ENCODE data around the gene DSPP.

GRCh38 chr4:87592124-87592523 lies 16.2 kb upstream of the DSPP start:
- TF ChIP-seq, protein P1, sequence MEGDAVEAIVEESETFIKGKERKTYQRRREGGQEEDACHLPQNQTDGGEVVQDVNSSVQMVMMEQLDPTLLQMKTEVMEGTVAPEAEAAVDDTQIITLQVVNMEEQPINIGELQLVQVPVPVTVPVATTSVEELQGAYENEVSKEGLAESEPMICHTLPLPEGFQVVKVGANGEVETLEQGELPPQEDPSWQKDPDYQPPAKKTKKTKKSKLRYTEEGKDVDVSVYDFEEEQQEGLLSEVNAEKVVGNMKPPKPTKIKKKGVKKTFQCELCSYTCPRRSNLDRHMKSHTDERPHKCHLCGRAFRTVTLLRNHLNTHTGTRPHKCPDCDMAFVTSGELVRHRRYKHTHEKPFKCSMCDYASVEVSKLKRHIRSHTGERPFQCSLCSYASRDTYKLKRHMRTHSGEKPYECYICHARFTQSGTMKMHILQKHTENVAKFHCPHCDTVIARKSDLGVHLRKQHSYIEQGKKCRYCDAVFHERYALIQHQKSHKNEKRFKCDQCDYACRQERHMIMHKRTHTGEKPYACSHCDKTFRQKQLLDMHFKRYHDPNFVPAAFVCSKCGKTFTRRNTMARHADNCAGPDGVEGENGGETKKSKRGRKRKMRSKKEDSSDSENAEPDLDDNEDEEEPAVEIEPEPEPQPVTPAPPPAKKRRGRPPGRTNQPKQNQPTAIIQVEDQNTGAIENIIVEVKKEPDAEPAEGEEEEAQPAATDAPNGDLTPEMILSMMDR (IDR thresholded peaks at IDR 0.05): no peak
- TF ChIP-seq POLR2AphosphoS5 (IDR thresholded peaks at IDR 0.05; ENCODE audit: low read depth, low read length) (no peak), TCF7L2 (IDR thresholded peaks at IDR 0.05; ENCODE audit: low read depth, low read length) (no peak), SIN3A (IDR thresholded peaks at IDR 0.05; ENCODE audit: borderline replicate concordance, insufficient read depth, low read depth, low read length) (no peak)
- TF ChIP-seq, protein P2, sequence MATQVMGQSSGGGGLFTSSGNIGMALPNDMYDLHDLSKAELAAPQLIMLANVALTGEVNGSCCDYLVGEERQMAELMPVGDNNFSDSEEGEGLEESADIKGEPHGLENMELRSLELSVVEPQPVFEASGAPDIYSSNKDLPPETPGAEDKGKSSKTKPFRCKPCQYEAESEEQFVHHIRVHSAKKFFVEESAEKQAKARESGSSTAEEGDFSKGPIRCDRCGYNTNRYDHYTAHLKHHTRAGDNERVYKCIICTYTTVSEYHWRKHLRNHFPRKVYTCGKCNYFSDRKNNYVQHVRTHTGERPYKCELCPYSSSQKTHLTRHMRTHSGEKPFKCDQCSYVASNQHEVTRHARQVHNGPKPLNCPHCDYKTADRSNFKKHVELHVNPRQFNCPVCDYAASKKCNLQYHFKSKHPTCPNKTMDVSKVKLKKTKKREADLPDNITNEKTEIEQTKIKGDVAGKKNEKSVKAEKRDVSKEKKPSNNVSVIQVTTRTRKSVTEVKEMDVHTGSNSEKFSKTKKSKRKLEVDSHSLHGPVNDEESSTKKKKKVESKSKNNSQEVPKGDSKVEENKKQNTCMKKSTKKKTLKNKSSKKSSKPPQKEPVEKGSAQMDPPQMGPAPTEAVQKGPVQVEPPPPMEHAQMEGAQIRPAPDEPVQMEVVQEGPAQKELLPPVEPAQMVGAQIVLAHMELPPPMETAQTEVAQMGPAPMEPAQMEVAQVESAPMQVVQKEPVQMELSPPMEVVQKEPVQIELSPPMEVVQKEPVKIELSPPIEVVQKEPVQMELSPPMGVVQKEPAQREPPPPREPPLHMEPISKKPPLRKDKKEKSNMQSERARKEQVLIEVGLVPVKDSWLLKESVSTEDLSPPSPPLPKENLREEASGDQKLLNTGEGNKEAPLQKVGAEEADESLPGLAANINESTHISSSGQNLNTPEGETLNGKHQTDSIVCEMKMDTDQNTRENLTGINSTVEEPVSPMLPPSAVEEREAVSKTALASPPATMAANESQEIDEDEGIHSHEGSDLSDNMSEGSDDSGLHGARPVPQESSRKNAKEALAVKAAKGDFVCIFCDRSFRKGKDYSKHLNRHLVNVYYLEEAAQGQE (IDR thresholded peaks at IDR 0.05; ENCODE audit: insufficient read depth in 1 of 2, low read depth in 2 of 2, low read length in 1 of 2): no peak
